Activated CD8-positive, alpha-beta T cell treated with anti-CD3 and anti-CD28 coated beads, Interleukin-2, amount 10 ng/mL, durations not matched to agents 7 days and 5 days (primary cell): Measurements from ENCODE around the gene C6orf62. TPM values are rescaled to one million over a fixed set of nuclear protein-coding genes. Genes with fewer than 3 reads are reported as not detected.
"Not testable (repeated sequence)": the region's sequence is repeated elsewhere in the genome, so short reads cannot be mapped to it uniquely, and the experiment has no call there.

Experiments used
- ATAC-seq: fragments of 150-1000 bp; cut with Tn5 transposase; one replicate; pipeline ENCODE4 v1.10.0; 2021; ENCODE audit warnings: moderate library complexity
- CTCF ChIA-PET: fragments of 350-600 bp; sonication (Branson Sonifier 250); formaldehyde crosslinking; loops from one replicate; lab custom pipeline; 2021; ENCODE audit warnings: antibody characterized with exemption; lab: Charles Lee
- POLR2A ChIA-PET: fragments of 350-600 bp; sonication (Branson Sonifier 250); formaldehyde crosslinking; loops from one replicate; lab custom pipeline; 2021; ENCODE audit warnings: antibody characterized with exemption; lab: Charles Lee
- DNase-seq: peaks from one replicate; pipeline ENCODE4 v3.0.0-alpha.2; 2020
- H3K27ac Mint-ChIP-seq: one replicate; pipeline ENCODE4 v1.8.0; 2021; ENCODE audit warnings: mild to moderate bottlenecking, mixed read lengths
- H3K27me3 Mint-ChIP-seq: one replicate; pipeline ENCODE4 v1.8.0; 2021; ENCODE audit warnings: low read depth, mixed read lengths
- H3K36me3 Mint-ChIP-seq: one replicate; pipeline ENCODE4 v1.8.0; 2021; ENCODE audit warnings: low read depth, mixed read lengths
- H3K4me1 Mint-ChIP-seq: one replicate; pipeline ENCODE4 v1.8.0; 2021; ENCODE audit warnings: low read depth, mixed read lengths
- H3K4me3 Mint-ChIP-seq: one replicate; pipeline ENCODE4 v1.8.0; 2021; ENCODE audit warnings: mild to moderate bottlenecking, mixed read lengths
- H3K9me3 Mint-ChIP-seq: one replicate; pipeline ENCODE4 v1.8.0; 2022; ENCODE audit warnings: mixed read lengths; ENCODE audit not compliant: insufficient read depth
- total RNA-seq, 2 experiments: library from RNA; stranded (reverse); gene quantifications; one replicate each; pipeline ENCODE4 v1.2.3, GENCODE V29; 2021

Gene C6orf62
- 100 to 1,000 TPM; 121 to 128 TPM for total RNA-seq

DNA sequence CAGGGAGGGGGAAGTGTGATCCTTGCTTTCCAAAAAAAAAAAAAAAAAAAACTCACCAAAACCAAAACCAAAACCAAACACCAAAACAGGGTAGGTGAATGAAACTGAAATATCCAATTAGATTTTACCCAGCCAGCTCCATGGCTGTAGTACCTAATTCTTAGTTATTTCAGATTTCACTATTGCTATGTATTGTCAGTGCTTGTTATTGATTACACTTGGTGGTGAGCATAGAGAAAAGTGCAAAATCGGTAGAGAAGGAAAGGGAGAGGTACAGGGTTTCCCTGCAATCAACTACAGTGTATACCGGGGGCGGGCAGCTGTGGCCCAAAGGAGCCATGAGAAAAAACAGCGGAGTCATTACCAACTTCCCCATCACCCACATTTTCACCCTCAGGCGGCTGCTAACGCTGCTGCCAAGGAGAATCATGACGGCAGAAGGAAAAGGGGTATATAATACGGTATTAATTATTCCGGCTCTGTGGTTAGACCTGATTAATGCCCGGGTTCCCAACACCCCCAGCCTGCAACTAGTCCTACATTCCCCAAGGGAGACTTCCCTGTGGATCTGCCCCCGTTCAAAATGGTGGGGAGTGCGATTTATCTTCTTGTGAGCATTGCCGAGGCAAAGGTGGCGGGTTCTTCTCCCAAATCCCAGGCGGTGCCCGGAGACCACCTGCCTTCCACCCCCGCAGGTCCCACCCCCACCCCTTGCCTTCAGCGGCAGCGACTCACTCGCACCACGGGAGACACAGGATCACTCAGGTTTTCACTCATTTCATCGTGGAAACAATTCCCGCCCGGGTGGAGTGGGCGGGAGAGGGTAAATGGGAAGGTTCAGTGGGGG lies at the start of gene C6orf62:
TSS of gene C6orf62 (minus strand) at position 30 of the 847 bp plus-strand sequence. CDS start 486 bp downstream, outside the sequence.
- ChIA-PET POLR2A (interaction anchor here (0.6 to 2.9 kb wide), 6 partner anchors 15 to 333 kb away, joined by 3 to 22 read pairs (median 4); partner anchors contain the start of genes ACOT13, GMNN, KIAA0319 and TDP2), CTCF (interaction anchor here (0.7 to 2.9 kb wide), 8 partner anchors 46 to 351 kb away, joined by 3 to 10 read pairs (median 6); partner anchors contain the start of genes ACOT13 and TDP2)
- no peaks in the 10 kb centered on the region for H3K27me3 Mint-ChIP-seq
- peak within 1 kb of the TSS; percentile 98 for H3K4me3 Mint-ChIP-seq
- DNase-seq = peak; percentile 64
- H3K36me3 Mint-ChIP-seq = peaks cover 55% of the 10 kb centered on the region
- H3K4me1 Mint-ChIP-seq = peaks cover 38% of the 10 kb centered on the region
- H3K27ac Mint-ChIP-seq = peak within 1 kb of the TSS; percentile 99
- no peaks in the 10 kb centered on the region for H3K9me3 Mint-ChIP-seq
- no peak for ATAC-seq

GRCh38 chr6:24768361-24768760 lies 49.4 kb upstream of the C6orf62 start:
- ATAC-seq (no peak), DNase-seq (no peak)
- ChIA-PET POLR2A (no interaction called here), CTCF (interaction anchor here (0.7 to 3.9 kb wide), 5 partner anchors 15 to 485 kb away, joined by 3 to 46 read pairs (median 3); no protein-coding TSS in a partner anchor)
- Mint-ChIP-seq H3K4me1 (peaks cover 2% of the 10 kb centered on the region), H3K4me3 (no peak overlapping the region), H3K36me3 (no peaks in the 10 kb centered on the region), H3K9me3 (no peaks in the 10 kb centered on the region), H3K27me3 (no peaks in the 10 kb centered on the region), H3K27ac (no peak overlapping the region)

GRCh38 chr6:24766680-24767462 lies 47.9 kb upstream of the C6orf62 start:
- Mint-ChIP-seq H3K27me3 (no peaks in the 10 kb centered on the region), H3K4me1 (peaks cover 3% of the 10 kb centered on the region), H3K27ac (no peak overlapping the region), H3K4me3 (no peak overlapping the region), H3K9me3 (no peaks in the 10 kb centered on the region), H3K36me3 (no peaks in the 10 kb centered on the region)
- ATAC-seq = peak; percentile 60
- ChIA-PET POLR2A (no interaction called here), CTCF (interaction anchor here (0.7 to 3.9 kb wide), 13 partner anchors 9 to 483 kb away, joined by 3 to 46 read pairs (median 3); partner anchors contain the start of gene C6orf62)
- DNase-seq = no peak

- CTCF ChIA-PET = interaction anchor here (0.7 to 3.9 kb wide), 6 partner anchors 47 to 219 kb away, joined by 3 to 46 read pairs (median 4); partner anchors contain the start of gene C6orf62
- H3K36me3 Mint-ChIP-seq, ATAC-seq, H3K9me3 Mint-ChIP-seq, DNase-seq, H3K4me3 Mint-ChIP-seq, H3K27me3 Mint-ChIP-seq, H3K4me1 Mint-ChIP-seq, H3K27ac Mint-ChIP-seq: not testable (repeated sequence)
- POLR2A ChIA-PET = interaction anchor here (1.1 kb wide), 1 partner anchor 9 kb away, joined by 5 read pairs; the partner anchor contains the start of gene GMNN
Measured at GRCh38 chr6:24765968-24766367, 47.0 kb upstream of the C6orf62 start.

- H3K9me3 Mint-ChIP-seq, H3K27ac Mint-ChIP-seq, H3K36me3 Mint-ChIP-seq, H3K4me3 Mint-ChIP-seq, H3K27me3 Mint-ChIP-seq, H3K4me1 Mint-ChIP-seq, DNase-seq, ATAC-seq: not testable (repeated sequence)
- ChIA-PET CTCF (interaction anchor here (0.7 to 3.9 kb wide), 4 partner anchors 46 to 183 kb away, joined by 3 to 46 read pairs (median 4); partner anchors contain the start of gene C6orf62), POLR2A (interaction anchor here (0.8 to 1.1 kb wide), 2 partner anchors 10 to 39 kb away, joined by 3 to 5 read pairs; partner anchors contain the start of gene GMNN)
Measured at GRCh38 chr6:24764833-24765828, 46.2 kb upstream of the C6orf62 start.

- Mint-ChIP-seq H3K9me3 (no peaks in the 10 kb centered on the region), H3K4me1 (peaks cover 7% of the 10 kb centered on the region), H3K27me3 (no peaks in the 10 kb centered on the region), H3K36me3 (no peaks in the 10 kb centered on the region), H3K4me3 (no peak overlapping the region), H3K27ac (no peak overlapping the region)
- ATAC-seq (no peak), DNase-seq (no peak)
- ChIA-PET CTCF (no interaction called here), POLR2A (interaction anchor here (0.9 kb wide), 1 partner anchor 42 kb away, joined by 5 read pairs; no protein-coding TSS in a partner anchor)
Measured at GRCh38 chr6:24763578-24763977, 44.6 kb upstream of the C6orf62 start.

DNA sequence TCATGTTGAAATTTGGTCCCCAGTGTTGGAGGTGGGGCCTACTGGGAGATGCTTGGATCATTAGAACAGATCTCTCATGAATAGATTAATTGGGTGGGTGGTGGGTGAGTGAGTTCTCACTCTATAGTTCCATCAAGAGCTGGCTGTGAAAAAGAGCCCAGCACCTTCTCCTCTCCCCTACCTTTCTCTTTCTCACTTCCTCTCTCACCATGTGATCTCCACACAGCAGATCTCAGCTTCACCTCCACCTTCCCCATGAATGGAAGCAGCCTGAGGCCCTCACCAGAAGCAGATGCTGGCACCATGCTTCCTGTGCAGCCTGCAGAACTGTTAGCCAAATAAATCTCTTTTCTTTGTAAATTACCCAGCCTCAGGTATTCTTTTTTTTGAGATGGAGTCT lies 42.9 kb upstream of the C6orf62 start:
- Mint-ChIP-seq H3K36me3 (no peaks in the 10 kb centered on the region), H3K9me3 (no peaks in the 10 kb centered on the region), H3K27me3 (no peaks in the 10 kb centered on the region), H3K4me1 (peaks cover 7% of the 10 kb centered on the region), H3K4me3 (no peak overlapping the region), H3K27ac (no peak overlapping the region)
- DNase-seq = no peak
- ChIA-PET CTCF (interaction anchor here (1.3 kb wide), 1 partner anchor 12 kb away, joined by 3 read pairs; no protein-coding TSS in a partner anchor), POLR2A (interaction anchor here (0.6 kb wide), 1 partner anchor 106 kb away, joined by 3 read pairs; no protein-coding TSS in a partner anchor)
- ATAC-seq = no peak

GRCh38 chr6:24761193-24761835 lies 42.4 kb upstream of the C6orf62 start:
- no peaks in the 10 kb centered on the region for H3K9me3 Mint-ChIP-seq
- ATAC-seq (no peak), DNase-seq (no peak)
- no peak overlapping the region for H3K27ac Mint-ChIP-seq
- no peaks in the 10 kb centered on the region for H3K27me3 Mint-ChIP-seq
- H3K4me1 Mint-ChIP-seq = peaks cover 7% of the 10 kb centered on the region
- no peak overlapping the region for H3K4me3 Mint-ChIP-seq
- ChIA-PET CTCF (interaction anchor here (1.0 to 1.3 kb wide), 2 partner anchors 13 to 47 kb away, joined by 3 read pairs; no protein-coding TSS in a partner anchor), POLR2A (no interaction called here)
- H3K36me3 Mint-ChIP-seq = no peaks in the 10 kb centered on the region

GRCh38 chr6:24760210-24760609 lies 41.3 kb upstream of the C6orf62 start:
- DNase-seq (no peak), ATAC-seq (no peak)
- Mint-ChIP-seq H3K36me3 (no peaks in the 10 kb centered on the region), H3K4me1 (peaks cover 6% of the 10 kb centered on the region), H3K27ac (no peak overlapping the region), H3K9me3 (no peaks in the 10 kb centered on the region), H3K27me3 (no peaks in the 10 kb centered on the region), H3K4me3 (no peak overlapping the region)
- ChIA-PET CTCF (interaction anchor here (1.2 to 1.7 kb wide), 2 partner anchors 179 to 267 kb away, joined by 3 to 4 read pairs; no protein-coding TSS in a partner anchor), POLR2A (no interaction called here)

DNA sequence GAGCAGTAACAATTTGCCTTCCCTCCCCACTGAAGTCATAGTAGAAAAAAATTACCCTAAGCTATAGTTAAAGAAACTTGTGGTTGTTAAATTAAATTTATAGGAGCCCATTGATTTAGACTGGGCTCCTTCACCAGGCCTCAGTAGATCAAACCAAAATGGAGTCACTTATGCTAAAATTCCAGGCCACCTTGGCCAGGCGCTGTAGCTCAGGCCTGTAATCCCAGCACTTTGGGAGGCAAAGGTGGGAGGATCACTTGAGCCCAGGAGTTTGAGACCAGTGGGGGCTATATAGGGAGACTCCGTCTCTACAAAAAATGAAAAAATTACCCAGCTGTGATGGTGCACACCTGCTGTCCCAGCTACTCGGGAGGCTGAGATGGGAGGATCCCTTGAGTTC lies 40.8 kb upstream of the C6orf62 start:
- no peak overlapping the region for H3K27ac Mint-ChIP-seq
- H3K4me3 Mint-ChIP-seq = no peak overlapping the region
- ChIA-PET POLR2A (no interaction called here), CTCF (interaction anchor here (1.2 to 1.7 kb wide), 2 partner anchors 178 to 267 kb away, joined by 3 to 4 read pairs; no protein-coding TSS in a partner anchor)
- no peaks in the 10 kb centered on the region for H3K9me3 Mint-ChIP-seq
- no peaks in the 10 kb centered on the region for H3K27me3 Mint-ChIP-seq
- ATAC-seq (no peak), DNase-seq (no peak)
- no peaks in the 10 kb centered on the region for H3K36me3 Mint-ChIP-seq
- H3K4me1 Mint-ChIP-seq = peaks cover 5% of the 10 kb centered on the region
